GM18507 (cell line): Measurements from ENCODE around the gene DBNDD1.
"Not testable (repeated sequence)": the region's sequence is repeated elsewhere in the genome, so short reads cannot be mapped to it uniquely, and the experiment has no call there.

ENCODE experiments used
- DNase-seq: peaks from one replicate; pipeline ENCODE4 v3.0.0; 2011; ENCODE audit warnings: low read depth; ENCODE audit not compliant: insufficient read length; ENCODE audit errors: extremely low spot score
- FAIRE-seq: peaks from 2 replicates; lab custom pipeline; 2011; peaks lifted over from hg19 to GRCh38; lab: Jason Lieb, UNC

DBNDD1 gene

GRCh38 chr16:90018652-90019542, at the start of gene DBNDD1:
TSS of gene DBNDD1 (minus strand) at chr16:90019456. CDS start at chr16:90019341, 115 bp downstream.
- DNase-seq (no peak), FAIRE-seq (no peak)

DNA sequence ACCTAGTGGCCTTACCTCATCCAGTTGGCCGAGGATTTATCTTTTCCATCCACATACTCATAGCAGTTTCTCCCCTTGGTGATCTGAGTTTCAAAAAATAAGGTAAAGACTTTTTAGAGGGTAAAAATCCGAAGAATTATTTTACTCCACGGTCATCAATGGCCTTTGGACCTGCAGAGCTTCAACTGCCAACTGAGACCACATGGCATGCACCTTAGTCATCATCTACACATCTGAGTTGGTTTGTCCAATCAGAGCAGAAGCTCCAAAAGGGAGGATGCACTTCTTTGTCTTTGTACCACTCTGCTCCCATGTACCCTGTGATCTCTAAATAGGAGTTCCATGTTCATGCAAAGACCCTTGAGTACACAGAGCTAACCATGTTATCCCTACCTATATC, 42.2 kb upstream of the DBNDD1 start:
- DNase-seq (no peak), FAIRE-seq (no peak)

- FAIRE-seq (no peak), DNase-seq (no peak)
Observed at GRCh38 chr16:90057738-90058173, 38.5 kb upstream of the DBNDD1 start.

- DNase-seq, FAIRE-seq: not testable (repeated sequence)
Observed at GRCh38 chr16:90056521-90056920, 37.3 kb upstream of the DBNDD1 start.

DNA sequence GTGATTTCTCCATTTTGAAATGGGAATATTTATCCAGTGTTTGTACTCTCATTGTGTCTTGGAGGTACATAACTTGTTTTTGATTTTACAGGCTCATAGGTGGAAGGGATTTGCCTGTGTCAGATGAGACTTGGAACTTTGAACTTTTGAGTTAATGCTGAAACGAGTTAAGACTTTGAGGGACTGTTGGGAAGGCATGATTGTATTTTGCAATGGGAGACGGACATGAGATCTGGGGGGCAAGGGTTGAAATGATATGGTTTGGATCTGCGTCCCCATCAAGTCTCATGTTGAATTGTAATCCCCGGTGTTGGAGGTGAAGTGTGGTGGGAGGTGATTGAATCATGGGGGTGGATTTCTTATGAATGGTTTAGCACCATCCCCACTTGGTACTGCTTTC, 36.1 kb upstream of the DBNDD1 start:
- FAIRE-seq (no peak), DNase-seq (no peak)

DNA sequence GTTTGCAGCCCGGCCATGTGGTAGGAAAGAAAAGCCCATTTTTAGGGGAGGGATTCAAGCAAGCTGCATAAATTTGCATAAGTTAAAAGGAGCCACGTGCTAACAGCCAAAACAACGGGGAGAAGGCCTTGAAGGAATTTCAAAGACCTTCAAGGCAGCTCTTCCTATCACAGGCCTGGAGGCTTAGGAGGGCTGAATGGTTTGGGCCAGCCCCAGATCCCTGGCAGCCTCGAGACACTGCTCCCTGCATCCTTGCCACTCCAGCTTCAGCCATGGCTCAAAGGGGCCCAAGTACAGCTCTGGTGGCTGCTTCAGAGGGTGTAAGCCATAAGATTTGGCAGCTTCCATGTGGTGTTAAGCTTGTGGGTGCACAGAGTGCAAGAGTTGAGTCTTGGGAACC, 35.3 kb upstream of the DBNDD1 start:
- no peak for DNase-seq
- no peak for FAIRE-seq

DNA sequence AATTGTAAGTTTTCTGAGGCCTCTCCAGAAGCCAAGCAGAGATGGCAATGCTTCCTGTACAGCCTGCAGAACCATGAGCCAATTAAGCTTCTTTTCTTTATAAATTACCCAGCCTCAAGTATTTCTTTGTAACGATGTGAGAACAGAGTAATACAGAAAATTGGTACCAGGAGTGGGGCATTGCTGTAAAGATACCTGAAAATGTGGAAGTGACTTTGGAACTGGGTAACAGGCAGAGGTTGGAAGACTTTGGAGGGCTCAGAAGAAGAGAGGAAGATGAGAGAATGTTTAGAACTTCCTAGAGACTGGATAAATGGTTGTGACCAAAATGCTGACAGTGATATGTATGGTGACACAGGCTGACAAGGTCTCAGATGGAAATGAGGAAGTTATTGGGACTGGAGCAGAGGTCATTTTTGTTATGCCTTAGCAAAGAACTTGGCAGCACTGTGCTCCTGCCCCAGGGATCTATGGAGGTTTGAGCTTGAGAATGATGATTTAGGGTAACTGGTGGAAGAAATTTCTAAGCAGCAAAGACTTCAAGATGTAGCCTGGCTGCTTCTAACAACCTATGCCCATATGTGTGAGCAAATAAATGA, 34.7 kb upstream of the DBNDD1 start:
- FAIRE-seq (no peak), DNase-seq (no peak)

GRCh38 chr16:90050969-90051368, 31.7 kb upstream of the DBNDD1 start:
- FAIRE-seq = no peak
- no peak for DNase-seq

DNA sequence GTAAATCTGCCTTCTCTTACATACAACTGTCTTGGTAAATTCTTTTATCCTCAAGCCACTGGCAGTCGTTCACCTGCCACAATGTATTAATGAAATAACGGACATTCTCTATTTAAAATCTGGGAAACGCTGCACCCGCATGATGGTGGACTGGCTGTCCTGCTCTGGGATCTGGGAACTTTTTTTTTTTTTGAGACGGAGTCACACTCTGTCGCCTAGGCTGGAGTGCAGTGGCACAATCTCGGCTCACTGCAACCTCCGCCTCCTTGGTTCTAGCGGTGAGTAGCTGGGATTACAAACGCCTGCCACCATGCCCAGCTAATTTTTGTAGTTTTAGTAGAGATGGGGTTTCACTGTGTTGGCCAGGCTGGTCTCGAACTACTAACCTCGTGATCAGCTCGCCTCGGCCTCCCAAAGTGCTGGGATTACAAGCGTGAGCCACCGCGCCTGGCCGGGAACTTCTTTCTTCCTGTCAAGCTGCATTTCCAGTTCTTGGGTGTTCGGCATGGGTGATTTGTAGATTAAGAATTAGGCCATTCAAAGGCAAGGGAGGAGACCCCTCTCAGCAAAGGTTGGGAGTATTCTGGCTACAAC, 29.6 kb upstream of the DBNDD1 start:
- FAIRE-seq = no peak
- DNase-seq = no peak

DNA sequence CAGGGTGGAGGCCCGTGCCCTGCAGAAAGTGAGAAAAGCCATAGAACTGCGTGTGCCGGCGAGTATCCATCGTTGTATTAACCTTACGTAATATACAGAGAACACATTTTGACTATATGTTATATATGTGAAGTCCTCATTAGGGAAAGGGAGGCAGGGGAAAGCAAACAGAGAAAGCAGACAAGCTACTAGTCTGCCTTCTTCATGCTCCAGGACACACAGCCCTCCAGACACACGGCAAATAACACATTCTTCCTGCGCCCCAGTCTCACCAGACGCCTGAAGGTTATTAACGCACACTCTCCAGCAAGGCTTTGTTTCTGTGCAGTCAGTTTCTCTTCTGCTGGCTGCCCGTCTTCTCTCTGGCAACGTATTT, 29.1 kb upstream of the DBNDD1 start:
- DNase-seq = no peak

DNA sequence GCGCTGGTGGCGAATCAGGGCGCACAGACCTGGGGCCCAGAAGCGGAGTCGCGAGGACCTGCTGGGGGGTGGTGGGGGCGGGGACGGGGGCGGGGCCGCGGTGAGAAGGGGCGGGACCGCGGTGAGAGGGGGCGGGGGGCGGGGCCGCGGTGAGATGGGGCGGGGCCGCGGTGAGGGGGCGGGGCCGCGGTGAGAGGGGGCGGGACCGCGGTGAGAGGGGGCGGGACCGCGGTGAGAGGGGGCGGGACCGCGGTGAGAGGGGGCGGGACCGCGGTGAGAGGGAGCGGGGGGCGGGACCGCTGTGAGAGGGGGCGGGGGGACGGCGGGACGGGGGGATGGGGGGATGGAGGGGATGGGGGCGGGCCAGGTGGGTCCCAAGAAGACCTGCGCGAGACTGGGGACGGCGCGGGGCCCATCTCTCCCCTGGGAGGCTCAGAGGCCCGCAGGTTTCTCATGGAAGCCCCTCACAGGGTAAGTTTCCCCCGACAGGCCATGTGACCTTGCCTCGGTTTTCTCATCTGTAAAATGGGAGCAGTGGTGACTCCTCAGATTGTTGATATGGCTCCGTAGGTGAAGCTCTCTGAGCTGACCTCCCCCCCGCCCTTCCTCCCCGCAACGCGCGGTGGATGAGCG, 28.6 kb upstream of the DBNDD1 start:
- DNase-seq = no peak
- FAIRE-seq = no peak

More for the DNA sequence above, 29.1 kb upstream of the DBNDD1 start:
- FAIRE-seq = no peak

GRCh38 chr16:90046971-90047713, 27.9 kb upstream of the DBNDD1 start:
- DNase-seq = no peak
- no peak for FAIRE-seq

DNA sequence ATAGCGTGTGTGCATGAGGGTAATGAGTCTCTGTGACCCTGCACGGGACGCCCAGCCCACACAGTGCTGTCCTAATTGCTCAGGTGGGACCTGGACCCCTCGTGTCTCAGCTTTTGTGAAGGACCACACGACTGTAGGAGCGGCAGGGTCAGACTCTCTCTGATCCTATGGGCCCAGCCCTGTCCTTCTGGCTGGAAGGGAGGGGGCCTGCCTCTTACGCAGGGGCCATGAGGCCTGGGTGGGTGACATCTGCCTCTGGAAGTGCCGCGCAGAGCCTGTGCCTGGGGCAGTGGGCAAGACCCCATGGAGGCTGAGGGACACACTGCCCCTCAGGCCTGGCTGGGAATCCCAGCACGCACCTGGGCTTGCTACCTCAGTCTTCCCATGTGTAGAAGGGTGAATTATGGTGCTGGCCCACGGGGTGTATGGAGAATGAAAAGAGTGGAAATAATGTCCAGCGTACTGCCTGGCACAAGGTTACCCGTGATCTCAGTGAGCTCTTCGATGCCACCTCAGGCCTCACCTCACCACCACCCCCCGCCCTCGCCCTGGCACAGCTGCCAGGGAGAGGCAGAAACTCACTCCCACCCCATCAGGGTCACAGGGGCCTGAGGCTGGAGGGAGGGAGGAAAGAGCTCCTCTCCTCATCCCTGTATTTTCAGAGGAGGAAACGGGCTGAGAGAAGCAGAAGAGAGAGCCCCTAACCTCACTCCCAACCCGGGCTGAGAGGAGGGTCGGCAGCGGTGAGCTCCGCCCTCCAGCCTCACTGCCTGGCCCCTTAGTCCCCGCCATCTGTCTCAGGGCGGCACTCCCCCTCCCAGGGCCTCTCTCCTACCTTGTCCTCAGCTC, 27.1 kb upstream of the DBNDD1 start:
- FAIRE-seq (no peak), DNase-seq (no peak)

DNA sequence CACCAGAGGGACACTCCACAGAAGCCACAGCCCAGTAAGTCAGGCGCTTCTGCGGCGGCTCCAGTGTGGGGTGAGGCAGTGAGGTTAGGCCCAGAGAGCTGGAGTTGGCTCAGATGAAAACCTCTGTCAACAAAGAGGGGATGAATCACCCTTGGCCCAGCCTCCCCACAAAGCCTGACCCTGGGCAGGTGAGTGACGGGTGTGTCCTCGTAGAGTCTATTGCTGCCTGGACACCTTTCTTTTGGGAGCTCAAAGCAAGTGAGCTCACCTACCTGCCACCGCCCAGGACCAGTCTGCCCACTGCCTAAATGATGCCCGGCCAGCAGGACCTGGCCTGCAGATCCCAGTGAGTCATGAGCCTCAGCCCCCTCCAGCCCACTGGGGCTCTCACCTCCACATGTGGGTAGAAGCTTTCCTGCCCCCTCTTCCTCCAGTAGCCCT, 24.9 kb upstream of the DBNDD1 start:
- no peak for FAIRE-seq
- no peak for DNase-seq

GRCh38 chr16:90043526-90043925, 24.3 kb upstream of the DBNDD1 start:
- FAIRE-seq = no peak
- no peak for DNase-seq

GRCh38 chr16:90042946-90043514, 23.8 kb upstream of the DBNDD1 start:
- FAIRE-seq (no peak), DNase-seq (no peak)

DNA sequence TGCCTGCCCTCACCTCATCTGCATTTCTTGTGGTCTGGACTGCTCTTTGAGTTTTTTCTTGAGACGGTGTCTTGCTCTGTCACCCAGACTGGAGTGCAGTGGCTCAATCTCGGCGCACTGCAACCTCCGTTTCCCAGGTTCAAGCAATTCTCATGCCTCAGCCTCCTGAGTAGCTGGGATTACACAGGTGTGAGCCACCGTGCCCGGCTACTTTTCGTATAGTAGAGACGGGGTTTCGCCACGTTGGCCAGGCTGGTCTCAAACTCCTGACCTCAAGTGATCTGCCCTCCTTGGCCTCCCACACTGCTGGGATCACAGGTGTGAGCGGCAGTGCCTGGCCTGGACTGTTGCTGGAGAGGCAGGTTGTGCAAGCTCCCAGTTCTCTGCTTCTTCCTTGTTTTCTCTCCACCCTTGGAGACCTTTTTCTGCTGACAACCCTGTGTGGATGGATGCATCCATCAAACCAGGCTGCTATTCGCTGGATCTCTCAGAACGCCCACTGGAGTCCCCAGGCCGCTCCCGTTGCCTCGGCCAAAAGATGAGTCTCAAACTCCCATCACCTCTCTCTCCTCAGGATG, 22.7 kb upstream of the DBNDD1 start:
- FAIRE-seq (no peak), DNase-seq (no peak)
